Measurements from ENCODE around the gene KRTAP4-6.
"Not testable (repeated sequence)": the region's sequence is repeated elsewhere in the genome, so short reads cannot be mapped to it uniquely, and the experiment has no call there.

KRTAP4-6 gene

GRCh38 chr17:41147531-41148204, 7.3 kb upstream of the KRTAP4-6 start:
- DNase-seq, result no peak

- no peak for DNase-seq
These were observed 4.9 kb upstream of the KRTAP4-6 start for GRCh38 chr17:41145261-41145660.

GRCh38 chr17:41144846-41145245, 4.5 kb upstream of the KRTAP4-6 start:
- no peak for DNase-seq

- no peak for DNase-seq
These were observed 1.0 kb upstream of the KRTAP4-6 start for GRCh38 chr17:41141361-41141760.

- not testable (repeated sequence) for DNase-seq
These were observed 479 bp downstream of the KRTAP4-6 start for GRCh38 chr17:41139865-41140264.

- no peak for DNase-seq
These were observed 6.2 kb downstream of the KRTAP4-6 start for GRCh38 chr17:41133880-41134735.

- peak; percentile 67 for DNase-seq
These were observed 8.4 kb downstream of the KRTAP4-6 start for GRCh38 chr17:41131979-41132378.

GRCh38 chr17:41127371-41127770, 13.0 kb downstream of the KRTAP4-6 start:
- DNase-seq, result no peak

GRCh38 chr17:41126412-41126811, 13.9 kb downstream of the KRTAP4-6 start:
- DNase-seq, result no peak

- no peak for DNase-seq
These were observed 15.3 kb downstream of the KRTAP4-6 start for GRCh38 chr17:41125064-41125463.

- DNase-seq, result not testable (repeated sequence)
These were observed 16.4 kb downstream of the KRTAP4-6 start, which contains the start of gene KRTAP4-12 for GRCh38 chr17:41123991-41124371. KRTAP4-12 (minus strand) TSS chr17:41124182; CDS start chr17:41124122, 60 bp downstream.

GRCh38 chr17:41123292-41123990, 16.9 kb downstream of the KRTAP4-6 start:
- DNase-seq, result not testable (repeated sequence)

- DNase-seq, result no peak
These were observed 18.6 kb downstream of the KRTAP4-6 start for GRCh38 chr17:41121742-41122141.

- DNase-seq, result peak; percentile 50
These were observed 20.4 kb downstream of the KRTAP4-6 start for GRCh38 chr17:41119696-41120690.

GRCh38 chr17:41118721-41119120, 21.6 kb downstream of the KRTAP4-6 start:
- peak; percentile 65 for DNase-seq

- not testable (repeated sequence) for DNase-seq
These were observed 22.4 kb downstream of the KRTAP4-6 start, which contains the start of gene KRTAP4-11 for GRCh38 chr17:41117846-41118386. KRTAP4-11 (minus strand) TSS chr17:41118373; CDS start chr17:41118315, 58 bp downstream.

- peak; percentile 32 for DNase-seq
These were observed 24.0 kb downstream of the KRTAP4-6 start for GRCh38 chr17:41116297-41116696.

- DNase-seq, result no peak
These were observed 29.0 kb downstream of the KRTAP4-6 start for GRCh38 chr17:41111151-41111885.

- DNase-seq, result not testable (repeated sequence)
These were observed 31.5 kb downstream of the KRTAP4-6 start for GRCh38 chr17:41108728-41109386.

GRCh38 chr17:41107941-41108450, 32.3 kb downstream of the KRTAP4-6 start:
- peak; percentile 53 for DNase-seq

All from fibroblast of skin of back (primary cell).